Bone marrow (tissue), 2 donors: ENCODE measurements around the gene NSD2.
A peak's percentile ranks its signal among the peaks of the same experiment; 100 is the strongest.
"Not testable (repeated sequence)": the region's sequence is repeated elsewhere in the genome, so short reads cannot be mapped to it uniquely, and the experiment has no call there.

ENCODE experiments used
- DNase-seq, 2 donors: peaks; one replicate each; lab custom pipeline; 2025; lab: John Stamatoyannopoulos, UW

The NSD2 gene

DNA sequence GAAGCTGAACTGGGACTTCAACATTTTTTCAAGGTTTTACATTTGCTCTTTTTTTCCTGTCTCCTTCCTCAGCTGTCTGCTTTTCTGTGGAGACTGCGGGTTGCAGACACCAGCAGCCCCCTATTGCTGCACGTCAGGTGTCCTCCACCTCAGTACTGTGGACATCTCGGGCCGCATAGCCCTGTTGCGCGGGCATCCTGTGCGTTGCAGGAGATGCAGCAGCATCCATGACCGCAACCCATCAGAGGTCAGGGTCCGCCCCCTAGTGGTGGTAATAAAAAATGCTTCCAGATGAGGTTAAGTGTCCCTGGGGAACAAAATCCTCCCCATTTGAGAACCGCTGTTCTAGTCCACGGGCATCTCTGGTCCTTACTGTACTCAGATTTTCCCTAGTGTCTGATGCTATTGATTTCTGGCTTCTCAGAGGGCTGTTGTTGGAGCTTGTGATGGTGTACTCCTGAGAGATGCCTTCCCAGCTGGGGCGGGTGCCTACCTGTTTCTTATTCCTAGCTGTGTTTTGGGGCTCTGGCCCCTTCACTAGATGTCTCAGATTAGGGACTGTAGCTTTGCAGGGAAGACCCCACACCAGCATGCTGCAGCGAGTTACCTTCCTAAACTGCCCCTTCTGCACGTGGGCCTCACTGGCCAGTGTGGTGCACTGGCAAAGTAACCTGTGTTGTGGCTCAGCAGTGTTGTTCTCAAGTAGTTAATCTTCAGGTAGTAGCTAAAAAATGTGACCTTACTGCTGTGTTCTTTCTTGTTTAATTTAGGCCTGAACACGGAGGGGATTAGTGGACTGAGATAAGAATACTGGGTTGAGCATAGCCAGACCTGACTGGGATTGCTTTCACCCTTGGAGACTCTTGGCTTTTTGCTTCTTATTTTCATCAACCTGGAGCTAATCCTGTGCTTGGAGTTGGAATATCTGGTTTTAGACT, 28.2 kb downstream of the NSD2 start:
- DNase-seq, result peak; percentile 27 to 41

- no peak for DNase-seq
Observed at GRCh38 chr4:1900087-1900433, 28.9 kb downstream of the NSD2 start.

- no peak for DNase-seq
Observed at GRCh38 chr4:1900624-1901023, 29.4 kb downstream of the NSD2 start.

DNA sequence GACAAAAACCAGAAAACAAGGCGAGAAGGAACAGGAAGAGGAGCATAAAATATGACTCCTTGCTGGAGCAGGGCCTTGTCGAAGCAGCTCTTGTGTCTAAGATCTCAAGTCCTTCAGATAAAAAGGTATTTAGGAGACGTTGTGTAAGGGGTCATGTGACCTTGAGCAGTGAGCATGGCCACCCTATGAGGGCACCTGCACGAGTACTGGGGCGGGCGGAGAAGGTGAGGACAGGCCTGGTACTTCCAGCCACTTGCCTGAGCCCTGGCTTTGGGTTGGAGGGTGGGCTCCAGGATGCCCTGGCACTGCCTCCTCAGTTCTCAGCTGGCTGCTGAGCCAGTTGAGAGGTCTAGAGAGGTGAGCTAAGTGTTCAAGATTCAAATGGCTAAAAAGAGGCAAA, 29.9 kb downstream of the NSD2 start:
- no peak for DNase-seq

GRCh38 chr4:1902243-1902642, 31.1 kb downstream of the NSD2 start:
- DNase-seq, result no peak

DNA sequence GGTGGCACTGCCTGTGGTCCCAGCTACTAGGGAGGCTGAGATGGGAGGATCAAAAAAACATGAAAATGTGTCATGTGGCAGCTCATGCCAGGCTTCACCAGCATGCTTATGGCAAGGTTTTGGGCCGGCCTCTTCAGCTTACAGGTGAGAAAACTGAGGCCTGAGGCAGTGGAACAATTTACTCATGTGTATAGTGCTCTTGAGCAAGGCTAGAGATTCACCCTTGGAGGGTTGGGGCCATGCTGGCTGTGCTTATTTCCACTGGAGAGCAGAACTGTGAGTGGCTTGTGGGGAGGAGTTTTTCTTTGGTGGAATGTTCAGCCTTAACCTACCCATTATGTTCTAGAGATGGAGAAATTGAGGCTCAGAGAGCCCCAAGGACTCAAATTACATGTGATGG, 31.8 kb downstream of the NSD2 start:
- no peak for DNase-seq

DNA sequence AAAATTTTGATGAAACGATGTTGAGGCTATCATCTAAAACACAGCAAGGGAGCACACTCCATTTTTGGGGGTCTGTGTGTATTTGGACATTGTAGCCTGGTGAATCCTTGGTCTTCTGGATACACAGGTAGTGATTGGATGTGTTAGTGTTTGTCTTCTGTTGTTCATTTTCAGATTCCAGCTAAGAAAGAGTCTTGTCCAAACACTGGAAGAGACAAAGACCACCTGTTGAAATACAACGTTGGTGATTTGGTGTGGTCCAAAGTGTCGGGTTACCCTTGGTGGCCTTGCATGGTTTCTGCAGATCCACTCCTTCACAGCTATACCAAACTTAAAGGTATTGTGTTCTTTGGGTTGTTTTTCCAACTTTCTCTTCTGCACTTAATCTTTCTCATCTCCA, 32.8 kb downstream of the NSD2 start:
- no peak for DNase-seq

DNA sequence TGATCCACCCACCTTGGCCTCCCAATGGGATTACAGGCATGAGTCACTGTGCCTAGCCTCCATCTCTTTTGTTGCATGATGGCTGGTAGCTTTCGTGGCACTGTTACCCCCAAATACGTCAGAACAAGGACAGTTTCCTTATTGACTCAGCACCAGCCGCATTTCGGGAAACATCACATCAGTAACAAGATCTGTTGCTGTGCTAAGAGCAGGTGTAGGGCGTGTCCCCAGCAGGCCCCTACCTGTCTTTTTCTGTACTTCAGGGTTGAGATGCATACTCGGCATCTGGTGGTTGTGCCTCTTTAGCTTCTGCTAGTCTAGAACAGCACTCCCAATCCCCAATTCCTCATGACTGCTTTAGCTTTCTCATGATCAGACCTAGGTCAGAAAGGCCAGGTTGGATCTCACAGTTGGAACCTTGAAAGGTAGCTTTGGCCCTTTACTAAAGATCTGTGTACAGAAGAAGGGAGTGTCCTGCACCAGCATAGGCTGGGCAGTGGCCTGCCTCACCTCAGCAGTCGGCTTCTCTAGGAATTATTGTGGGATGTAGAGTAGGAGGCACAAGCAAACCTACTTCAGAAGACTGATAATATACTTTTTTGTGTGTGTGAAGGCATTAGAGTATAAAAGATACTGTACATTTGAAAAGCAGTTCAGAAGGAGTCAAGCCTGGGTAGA, 36.8 kb downstream of the NSD2 start:
- DNase-seq, result no peak

DNA sequence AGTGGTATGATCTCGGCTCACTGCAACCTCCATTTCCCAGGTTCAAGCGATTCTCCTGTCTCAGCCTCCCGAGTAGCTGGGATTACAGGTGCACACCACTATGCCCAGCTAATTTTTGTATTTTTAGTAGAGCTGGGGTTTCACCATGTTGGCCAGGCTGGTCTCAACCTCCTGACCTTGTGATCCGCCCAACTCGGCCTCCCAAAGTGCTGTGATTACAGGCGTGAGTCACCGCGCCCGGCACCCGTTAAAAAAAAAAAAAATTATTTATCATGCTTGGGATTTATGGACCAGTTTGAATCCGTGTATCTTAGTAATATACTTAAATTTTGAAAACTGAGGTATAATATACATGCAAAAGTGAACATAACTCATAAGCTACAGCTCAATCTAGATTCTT, 38.5 kb downstream of the NSD2 start:
- not testable (repeated sequence) for DNase-seq

DNA sequence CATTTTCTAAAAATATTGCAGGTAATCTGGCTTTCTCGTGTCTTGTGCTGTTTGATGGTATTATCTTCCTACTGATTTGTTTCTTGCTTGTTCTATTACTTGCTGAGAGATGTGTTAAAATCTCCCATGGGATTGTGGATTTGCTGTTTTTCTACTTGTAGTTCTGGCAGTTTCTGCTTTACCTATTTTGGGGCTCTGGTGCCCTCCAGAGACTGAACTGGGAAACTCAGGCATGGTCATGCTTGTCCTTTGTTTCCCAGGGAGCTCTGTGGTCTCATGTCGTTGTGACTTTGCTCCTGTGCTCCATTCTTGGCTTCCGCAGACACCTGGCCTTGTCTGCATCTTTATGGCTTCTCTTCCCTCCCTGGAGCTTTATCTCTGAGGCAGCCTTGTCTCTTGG, 39.5 kb downstream of the NSD2 start:
- DNase-seq, result peak in 1 of 2 donors; percentile 11

DNA sequence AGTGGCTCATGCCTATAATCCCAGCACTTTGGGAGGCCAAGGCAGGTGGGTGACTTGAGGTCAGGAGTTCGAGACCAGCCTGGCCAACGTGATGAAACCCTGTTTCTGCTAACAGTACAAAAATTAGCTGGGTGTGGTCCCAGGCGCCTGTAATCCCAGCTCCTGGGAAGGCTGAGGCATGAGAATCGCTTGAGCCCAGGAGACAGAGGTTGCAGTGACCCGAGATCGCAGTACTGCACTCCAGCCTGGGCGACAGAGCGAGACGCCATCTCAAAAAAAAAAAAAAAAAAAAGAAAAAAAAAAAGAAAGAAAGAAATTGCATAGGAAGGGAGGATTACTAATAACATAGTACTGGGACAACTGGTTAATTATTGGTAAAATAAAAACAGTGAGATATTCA, 40.1 kb downstream of the NSD2 start:
- DNase-seq, result not testable (repeated sequence)

DNA sequence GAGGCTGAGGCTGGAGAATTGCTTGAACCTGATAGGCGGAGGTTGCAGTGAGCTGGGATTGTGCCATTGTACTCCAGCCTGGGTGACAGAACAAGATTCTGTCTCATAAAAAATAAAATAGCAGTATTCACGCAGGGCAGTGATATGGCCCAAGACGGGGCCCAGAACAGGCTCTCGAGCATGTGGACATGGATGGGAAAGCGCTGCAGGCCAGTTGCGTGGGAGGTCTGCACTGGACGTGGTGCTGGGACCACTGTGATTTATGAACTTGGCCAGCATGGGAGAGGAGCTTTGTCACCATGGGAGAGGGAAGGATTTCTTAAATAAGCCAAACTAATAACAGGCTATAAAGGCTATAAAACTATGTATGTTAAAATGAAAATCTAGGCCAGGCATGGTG, 51.6 kb downstream of the NSD2 start:
- DNase-seq, result no peak

DNA sequence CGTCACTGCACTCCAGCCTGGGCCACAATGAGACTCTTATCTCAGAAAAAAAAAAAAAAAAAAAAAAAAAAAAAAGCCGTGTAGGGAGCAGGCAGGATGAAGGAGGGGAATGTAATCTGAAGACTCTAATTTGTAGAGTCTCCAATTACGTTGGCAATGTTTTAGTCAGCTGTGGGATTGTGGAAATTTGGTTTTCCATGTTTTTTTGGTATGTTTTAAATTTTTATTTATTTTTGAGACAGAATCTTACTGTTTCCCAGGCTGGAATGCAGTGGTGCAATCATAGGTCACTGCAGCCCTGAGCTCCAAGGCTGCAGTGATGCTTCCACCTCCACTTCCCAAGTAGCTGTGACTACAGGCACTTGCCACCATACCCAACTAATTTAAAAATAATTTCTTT, 56.5 kb downstream of the NSD2 start:
- DNase-seq, result no peak

DNA sequence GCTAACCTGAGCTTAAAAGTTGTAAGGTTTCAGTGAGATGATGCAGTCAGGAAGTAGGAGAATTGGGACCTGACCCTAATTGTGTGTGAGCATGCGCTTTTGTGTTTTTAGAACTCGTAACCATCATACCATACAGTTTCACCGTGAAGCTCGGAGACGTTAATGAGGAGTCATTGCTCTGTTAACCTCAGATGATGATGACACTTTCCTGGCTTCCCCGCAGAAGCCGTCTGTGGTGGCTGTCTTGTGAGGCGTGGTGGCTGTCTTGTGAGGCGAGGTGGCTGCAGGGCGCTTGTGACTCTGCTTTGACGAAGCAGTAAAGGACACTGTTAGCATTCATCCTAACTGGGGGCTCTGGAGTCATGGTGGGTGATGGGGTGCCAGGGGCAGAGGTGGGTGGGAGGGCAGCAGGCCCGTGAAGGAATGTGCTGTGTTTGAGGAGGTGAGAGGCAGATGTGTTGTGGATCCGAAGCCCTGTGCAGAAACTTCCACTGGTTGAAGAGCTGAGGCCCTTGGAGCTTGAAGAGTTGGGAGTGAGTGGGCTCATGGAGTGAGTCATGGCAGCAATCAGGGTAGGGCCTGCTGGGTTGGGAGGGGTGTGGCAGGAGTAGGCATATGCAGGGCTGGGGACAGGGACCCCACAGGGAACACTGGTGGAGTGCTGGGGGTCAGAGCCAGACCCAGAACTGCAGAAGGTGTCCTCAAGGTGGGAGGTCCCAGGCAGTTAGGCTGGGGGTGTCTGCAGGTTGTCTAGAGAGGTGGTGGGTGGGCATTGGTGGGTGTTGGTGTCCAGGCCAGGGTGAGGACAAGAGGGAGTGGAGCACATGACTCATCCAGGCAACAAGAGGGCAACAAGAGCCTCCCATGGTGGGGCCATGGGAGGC, 57.4 kb downstream of the NSD2 start:
- DNase-seq, result no peak

DNA sequence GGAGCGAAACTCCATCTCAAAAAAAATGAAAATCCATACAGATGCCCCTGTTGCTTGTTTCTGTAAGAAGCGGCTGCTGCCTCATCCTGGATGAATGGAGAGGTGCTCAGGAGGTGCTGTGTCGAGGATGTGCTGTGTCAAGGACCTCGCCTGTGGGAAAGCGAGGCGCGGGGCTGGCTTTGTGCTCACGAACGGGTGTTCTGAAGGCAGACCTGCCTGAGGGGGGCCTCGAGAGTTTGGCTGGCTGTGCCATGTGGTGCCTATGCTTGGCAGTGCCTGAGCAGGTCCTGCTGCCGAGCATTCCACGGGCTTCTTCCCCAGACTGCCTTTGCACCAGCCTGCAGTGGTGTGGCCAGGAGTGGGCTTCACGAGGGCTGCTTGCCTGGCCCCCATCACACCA, 61.5 kb downstream of the NSD2 start:
- no peak for DNase-seq

DNA sequence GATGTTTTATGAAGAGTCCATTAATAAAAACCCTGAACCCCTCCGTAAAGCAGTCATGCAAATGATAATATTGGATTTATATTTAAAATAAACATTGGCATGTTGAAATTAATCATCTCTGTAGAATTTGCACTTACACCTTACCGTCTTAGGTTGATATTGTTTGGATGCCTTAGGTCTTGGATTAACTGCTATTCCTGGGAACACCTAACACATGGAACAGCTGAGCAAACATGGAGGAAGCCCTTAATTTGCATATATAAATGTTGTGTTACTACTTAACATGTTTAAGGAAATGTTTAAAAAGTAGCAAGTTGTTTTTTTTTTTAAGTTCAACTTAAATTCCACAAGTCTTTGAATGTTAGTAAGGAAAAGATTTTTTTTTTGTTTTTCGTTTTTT, 62.5 kb downstream of the NSD2 start:
- DNase-seq, result no peak

- no peak for DNase-seq
Observed at GRCh38 chr4:1937550-1937949, 66.4 kb downstream of the NSD2 start.

GRCh38 chr4:1938027-1938426, 66.8 kb downstream of the NSD2 start:
- DNase-seq, result no peak

- DNase-seq, result no peak
Observed at GRCh38 chr4:1939664-1940509, 68.7 kb downstream of the NSD2 start.

- no peak for DNase-seq
Observed at GRCh38 chr4:1940566-1940965, 69.4 kb downstream of the NSD2 start.

GRCh38 chr4:1943928-1944327, 72.7 kb downstream of the NSD2 start:
- no peak for DNase-seq
